Measurements from ENCODE around the gene C11orf54. TPM values are rescaled to one million over a fixed set of nuclear protein-coding genes. Genes with fewer than 3 reads are reported as not detected.
A peak's percentile ranks its signal among the peaks of the same experiment; 100 is the strongest.

The C11orf54 gene
- total RNA-seq, 2 experiments from 2014 or later, result 13.8 to 15.7 TPM

GRCh38 chr11:93719310-93719709 lies 22.2 kb upstream of the C11orf54 start:
- H3K27ac Mint-ChIP-seq, result no peak overlapping the region
- H3K4me1 Mint-ChIP-seq, result peaks cover 17% of the 10 kb centered on the region
- H3K27me3 Mint-ChIP-seq, result no peaks in the 10 kb centered on the region
- no peak for DNase-seq
- ChIA-PET CTCF (interaction anchor here (0.6 to 0.8 kb wide), 3 partner anchors 19 to 760 kb away, joined by 3 read pairs; no protein-coding TSS in a partner anchor), POLR2A (interaction anchor here (0.7 to 0.8 kb wide), 4 partner anchors 16 to 33 kb away, joined by 3 to 5 read pairs (median 3); partner anchors contain the start of genes C11orf54 and TAF1D)
- no peak overlapping the region for H3K4me3 Mint-ChIP-seq
- ATAC-seq, result no peak
- peaks cover 69% of the 10 kb centered on the region for H3K36me3 Mint-ChIP-seq (ENCODE audit: low read depth)
- intact Hi-C loops (cut with DNase I, micrococcal nuclease), result no loop called here
- peaks cover 2% of the 10 kb centered on the region for H3K9me3 Mint-ChIP-seq (ENCODE audit: low read depth)

GRCh38 chr11:93720522-93720921 lies 20.9 kb upstream of the C11orf54 start:
- H3K27ac Mint-ChIP-seq, result no peak overlapping the region
- no peak for DNase-seq
- CTCF ChIA-PET, result interaction anchor here (1.4 to 1.7 kb wide), 2 partner anchors 10 to 13 kb away, joined by 3 to 4 read pairs; no protein-coding TSS in a partner anchor
- H3K4me3 Mint-ChIP-seq, result no peak overlapping the region
- H3K27me3 Mint-ChIP-seq, result no peaks in the 10 kb centered on the region
- peaks cover 17% of the 10 kb centered on the region for H3K4me1 Mint-ChIP-seq
- no peaks in the 10 kb centered on the region for H3K9me3 Mint-ChIP-seq (ENCODE audit: low read depth)
- H3K36me3 Mint-ChIP-seq (ENCODE audit: low read depth), result peaks cover 61% of the 10 kb centered on the region
- intact Hi-C loops (cut with DNase I, micrococcal nuclease), result no loop called here
- no peak for ATAC-seq
- POLR2A ChIA-PET, result no interaction called here

GRCh38 chr11:93724089-93724488 lies 17.4 kb upstream of the C11orf54 start:
- POLR2A ChIA-PET, result no interaction called here
- H3K27me3 Mint-ChIP-seq, result no peaks in the 10 kb centered on the region
- H3K4me3 Mint-ChIP-seq, result no peak overlapping the region
- ATAC-seq (no peak), DNase-seq (no peak)
- CTCF ChIA-PET, result no interaction called here
- no peak overlapping the region for H3K27ac Mint-ChIP-seq
- H3K4me1 Mint-ChIP-seq, result peaks cover 2% of the 10 kb centered on the region
- intact Hi-C loops (cut with DNase I, micrococcal nuclease), result no loop called here
- no peaks in the 10 kb centered on the region for H3K9me3 Mint-ChIP-seq (ENCODE audit: low read depth)
- H3K36me3 Mint-ChIP-seq (ENCODE audit: low read depth), result peaks cover 51% of the 10 kb centered on the region

- Mint-ChIP-seq H3K4me1 (peaks cover 7% of the 10 kb centered on the region), H3K36me3 (ENCODE audit: low read depth) (peaks cover 59% of the 10 kb centered on the region), H3K27ac (peak overlapping the region; percentile 53), H3K9me3 (ENCODE audit: low read depth) (no peaks in the 10 kb centered on the region), H3K4me3 (no peak overlapping the region), H3K27me3 (no peaks in the 10 kb centered on the region)
- POLR2A ChIA-PET, result interaction anchor here (0.7 to 0.8 kb wide), 2 partner anchors 13 to 68 kb away, joined by 3 to 6 read pairs; partner anchors contain the start of gene C11orf54
- CTCF ChIA-PET, result interaction anchor here (1.0 kb wide), 1 partner anchor 56 kb away, joined by 3 read pairs; the partner anchor contains the start of gene MED17
- ATAC-seq (peak; percentile 13), DNase-seq (no peak)
- intact Hi-C loops (cut with DNase I, micrococcal nuclease), result no loop called here
Measured at GRCh38 chr11:93727985-93728791, 13.3 kb upstream of the C11orf54 start.

- Mint-ChIP-seq H3K4me1 (peaks cover 10% of the 10 kb centered on the region), H3K27me3 (no peaks in the 10 kb centered on the region), H3K9me3 (ENCODE audit: low read depth) (no peaks in the 10 kb centered on the region), H3K4me3 (no peak overlapping the region), H3K27ac (peak overlapping the region; percentile 53), H3K36me3 (ENCODE audit: low read depth) (peaks cover 61% of the 10 kb centered on the region)
- intact Hi-C loops (cut with DNase I, micrococcal nuclease), result loop anchor here (1.0 kb wide), 2 partner anchors 9 to 10 kb away; no protein-coding TSS in a partner anchor
- peak; percentile 6 for ATAC-seq
- ChIA-PET POLR2A (interaction anchor here (0.7 to 0.8 kb wide), 2 partner anchors 13 to 67 kb away, joined by 3 to 6 read pairs; partner anchors contain the start of gene C11orf54), CTCF (no interaction called here)
- no peak for DNase-seq
Measured at GRCh38 chr11:93728792-93729128, 12.7 kb upstream of the C11orf54 start.

- Mint-ChIP-seq H3K36me3 (ENCODE audit: low read depth) (peaks cover 64% of the 10 kb centered on the region), H3K27ac (peak overlapping the region; percentile 53), H3K9me3 (ENCODE audit: low read depth) (no peaks in the 10 kb centered on the region), H3K4me3 (no peak overlapping the region), H3K4me1 (peaks cover 13% of the 10 kb centered on the region), H3K27me3 (no peaks in the 10 kb centered on the region)
- DNase-seq (no peak), ATAC-seq (no peak)
- intact Hi-C loops (cut with DNase I, micrococcal nuclease), result loop anchor here (1.0 kb wide), 2 partner anchors 8 to 9 kb away; no protein-coding TSS in a partner anchor
- POLR2A ChIA-PET, result interaction anchor here (0.7 to 0.8 kb wide), 2 partner anchors 13 to 67 kb away, joined by 3 to 6 read pairs; partner anchors contain the start of gene C11orf54
- CTCF ChIA-PET, result interaction anchor here (1.1 kb wide), 1 partner anchor 61 kb away, joined by 3 read pairs; no protein-coding TSS in a partner anchor
Measured at GRCh38 chr11:93729129-93729616, 12.3 kb upstream of the C11orf54 start.

GRCh38 chr11:93730108-93731107 lies 11.1 kb upstream of the C11orf54 start:
- no peaks in the 10 kb centered on the region for H3K9me3 Mint-ChIP-seq (ENCODE audit: low read depth)
- ChIA-PET CTCF (interaction anchor here (0.6 to 1.6 kb wide), 4 partner anchors 9 to 445 kb away, joined by 3 read pairs; no protein-coding TSS in a partner anchor), POLR2A (interaction anchor here (1.2 kb wide), 1 partner anchor 11 kb away, joined by 4 read pairs; the partner anchor contains the start of genes C11orf54 and TAF1D)
- H3K4me3 Mint-ChIP-seq, result no peak overlapping the region
- ATAC-seq (no peak), DNase-seq (no peak)
- H3K36me3 Mint-ChIP-seq (ENCODE audit: low read depth), result peaks cover 71% of the 10 kb centered on the region
- H3K27me3 Mint-ChIP-seq, result no peaks in the 10 kb centered on the region
- H3K4me1 Mint-ChIP-seq, result peaks cover 25% of the 10 kb centered on the region
- intact Hi-C loops (cut with DNase I, micrococcal nuclease), result no loop called here
- peak overlapping the region; percentile 56 for H3K27ac Mint-ChIP-seq

- ChIA-PET POLR2A (interaction anchor here (0.9 kb wide), 1 partner anchor 51 kb away, joined by 4 read pairs; no protein-coding TSS in a partner anchor), CTCF (interaction anchor here (0.8 to 1.6 kb wide), 5 partner anchors 9 to 751 kb away, joined by 3 to 5 read pairs (median 4); partner anchors contain the start of genes C11orf54 and TAF1D)
- intact Hi-C loops (cut with DNase I, micrococcal nuclease), result no loop called here
- H3K4me3 Mint-ChIP-seq, result no peak overlapping the region
- H3K27ac Mint-ChIP-seq, result peak overlapping the region; percentile 37
- peaks cover 80% of the 10 kb centered on the region for H3K36me3 Mint-ChIP-seq (ENCODE audit: low read depth)
- H3K9me3 Mint-ChIP-seq (ENCODE audit: low read depth), result no peaks in the 10 kb centered on the region
- H3K4me1 Mint-ChIP-seq, result peaks cover 40% of the 10 kb centered on the region
- H3K27me3 Mint-ChIP-seq, result no peaks in the 10 kb centered on the region
- no peak for DNase-seq
- ATAC-seq, result no peak
Measured at GRCh38 chr11:93732237-93732892, 9.1 kb upstream of the C11orf54 start.

- DNase-seq (no peak), ATAC-seq (no peak)
- CTCF ChIA-PET, result interaction anchor here (1.6 kb wide), 1 partner anchor 13 kb away, joined by 4 read pairs; no protein-coding TSS in a partner anchor
- Mint-ChIP-seq H3K9me3 (ENCODE audit: low read depth) (no peaks in the 10 kb centered on the region), H3K4me3 (no peak overlapping the region), H3K36me3 (ENCODE audit: low read depth) (peaks cover 85% of the 10 kb centered on the region), H3K4me1 (peaks cover 48% of the 10 kb centered on the region), H3K27me3 (no peaks in the 10 kb centered on the region), H3K27ac (peak overlapping the region; percentile 37)
- intact Hi-C loops (cut with DNase I, micrococcal nuclease), result no loop called here
- POLR2A ChIA-PET, result no interaction called here
Measured at GRCh38 chr11:93733474-93733873, 8.0 kb upstream of the C11orf54 start.

- CTCF ChIA-PET, result no interaction called here
Measured at GRCh38 chr11:93734427-93735222, 6.8 kb upstream of the C11orf54 start.

More at GRCh38 chr11:93734427-93735222, 6.8 kb upstream of the C11orf54 start:
- H3K4me1 Mint-ChIP-seq, result peaks cover 49% of the 10 kb centered on the region
- peak overlapping the region; percentile 54 for H3K4me3 Mint-ChIP-seq
- ATAC-seq (no peak), DNase-seq (no peak)
- no peaks in the 10 kb centered on the region for H3K27me3 Mint-ChIP-seq
- POLR2A ChIA-PET, result interaction anchor here (0.6 kb wide), 1 partner anchor 36 kb away, joined by 3 read pairs; no protein-coding TSS in a partner anchor
- H3K27ac Mint-ChIP-seq, result peak overlapping the region; percentile 65
- intact Hi-C loops (cut with DNase I, micrococcal nuclease), result loop anchor here in 1 of 2 experiments (2.0 to 5.0 kb wide), 2 partner anchors 62 to 192 kb away; partner anchors contain the start of gene SMCO4
- H3K9me3 Mint-ChIP-seq (ENCODE audit: low read depth), result no peaks in the 10 kb centered on the region
- peaks cover 86% of the 10 kb centered on the region for H3K36me3 Mint-ChIP-seq (ENCODE audit: low read depth)
